C4-2B (cell line): ENCODE data around the gene MGAT5B.
"Not testable (repeated sequence)": the region's sequence is repeated elsewhere in the genome, so short reads cannot be mapped to it uniquely, and the experiment has no call there.

ENCODE experiments used
- H3K27ac ChIP-seq: fragments of 450-650 bp; 2 replicates; pipeline ENCODE4 v1.5.1; 2017
- CTCF ChIP-seq: fragments of 450-650 bp; conservative IDR thresholded peaks from 2 replicates; pipeline ENCODE4 v1.5.1; 2017; ENCODE audit warnings: mild to moderate bottlenecking
- ZFX ChIP-seq: fragments of 450-650 bp; IDR thresholded peaks from 2 replicates; pipeline ENCODE4 v1.6.1; 2017

The MGAT5B gene

GRCh38 chr17:76848670-76849069, 19.5 kb upstream of the MGAT5B start:
- no peak overlapping the region for H3K27ac ChIP-seq
- TF ChIP-seq ZFX (no peak), CTCF (no peak)

GRCh38 chr17:76849160-76849559, 19.0 kb upstream of the MGAT5B start:
- not testable (repeated sequence) for H3K27ac ChIP-seq

- no peak overlapping the region for H3K27ac ChIP-seq
- no peak for TF ChIP-seq CTCF
- TF ChIP-seq ZFX = no peak
Measured at GRCh38 chr17:76852843-76853242, 15.4 kb upstream of the MGAT5B start.

- TF ChIP-seq CTCF (no peak), ZFX (no peak)
- H3K27ac ChIP-seq = no peak overlapping the region
Measured at GRCh38 chr17:76855105-76855504, 13.1 kb upstream of the MGAT5B start.

GRCh38 chr17:76862079-76862478, 6.1 kb upstream of the MGAT5B start:
- no peak for TF ChIP-seq ZFX
- TF ChIP-seq CTCF = no peak
- no peak overlapping the region for H3K27ac ChIP-seq

GRCh38 chr17:76862494-76862893, 5.7 kb upstream of the MGAT5B start:
- TF ChIP-seq CTCF = no peak
- TF ChIP-seq ZFX = no peak
- H3K27ac ChIP-seq = no peak overlapping the region

GRCh38 chr17:76864024-76864423, 4.2 kb upstream of the MGAT5B start:
- TF ChIP-seq ZFX (no peak), CTCF (no peak)
- no peak overlapping the region for H3K27ac ChIP-seq

- H3K27ac ChIP-seq = no peak overlapping the region
- no peak for TF ChIP-seq ZFX
- TF ChIP-seq CTCF = no peak
Measured at GRCh38 chr17:76865174-76865573, 3.0 kb upstream of the MGAT5B start.
